HuH-7.5 (cell line): Measurements from ENCODE around the gene LINS1.
"Not testable (repeated sequence)": the region's sequence is repeated elsewhere in the genome, so short reads cannot be mapped to it uniquely, and the experiment has no call there.

Experiments used
- DNase-seq: peaks from one replicate; pipeline ENCODE4 v3.0.0; 2011; ENCODE audit warnings: low spot score

LINS1 gene

GRCh38 chr15:100601617-100602063, 344 bp downstream of the LINS1 start:
- no peak for DNase-seq

- DNase-seq = no peak
These were observed 821 bp downstream of the LINS1 start for GRCh38 chr15:100601163-100601562.

- no peak for DNase-seq
These were observed 3.3 kb downstream of the LINS1 start for GRCh38 chr15:100598655-100599054.

- DNase-seq = no peak
These were observed 4.1 kb downstream of the LINS1 start for GRCh38 chr15:100597862-100598261.

- DNase-seq = no peak
These were observed 5.2 kb downstream of the LINS1 start for GRCh38 chr15:100596792-100597191.

GRCh38 chr15:100595964-100596363, 6.0 kb downstream of the LINS1 start:
- DNase-seq = no peak

GRCh38 chr15:100593431-100593830, 8.6 kb downstream of the LINS1 start:
- no peak for DNase-seq

- DNase-seq = no peak
These were observed 9.1 kb downstream of the LINS1 start for GRCh38 chr15:100592898-100593297.

- no peak for DNase-seq
These were observed 10.1 kb downstream of the LINS1 start for GRCh38 chr15:100591835-100592234.

- not testable (repeated sequence) for DNase-seq
These were observed 10.8 kb downstream of the LINS1 start for GRCh38 chr15:100591163-100591562.

GRCh38 chr15:100588638-100589242, 13.2 kb downstream of the LINS1 start:
- DNase-seq = no peak

- DNase-seq = no peak
These were observed 21.6 kb downstream of the LINS1 start for GRCh38 chr15:100580414-100580813.

GRCh38 chr15:100573526-100573925, 28.5 kb downstream of the LINS1 start:
- DNase-seq = no peak

- DNase-seq = no peak
These were observed 29.5 kb downstream of the LINS1 start for GRCh38 chr15:100572362-100572983.

- no peak for DNase-seq
These were observed 30.3 kb downstream of the LINS1 start for GRCh38 chr15:100571592-100572167.

GRCh38 chr15:100570735-100571313, 31.2 kb downstream of the LINS1 start:
- no peak for DNase-seq

GRCh38 chr15:100570275-100570674, 31.7 kb downstream of the LINS1 start:
- DNase-seq = no peak

GRCh38 chr15:100569391-100569790, 32.6 kb downstream of the LINS1 start:
- DNase-seq = no peak

- DNase-seq = no peak
These were observed 34.9 kb downstream of the LINS1 start for GRCh38 chr15:100566850-100567628.

GRCh38 chr15:100565591-100565990, 36.4 kb downstream of the LINS1 start:
- DNase-seq = no peak

- no peak for DNase-seq
These were observed 41.7 kb downstream of the LINS1 start for GRCh38 chr15:100560323-100560722.

GRCh38 chr15:100559330-100559729, 42.7 kb downstream of the LINS1 start:
- no peak for DNase-seq
